GM18868 (cell line): ENCODE data around the gene BCKDHB.
A peak's percentile ranks its signal among the peaks of the same experiment; 100 is the strongest.

Experiments
- ATAC-seq: cut with Tn5 transposase; IDR thresholded peaks from one replicate; pipeline ENCODE4 v1.9.1; 2021; ENCODE audit warnings: mild to moderate bottlenecking, moderate library complexity; ENCODE audit not compliant: unreplicated experiment

The BCKDHB gene

DNA sequence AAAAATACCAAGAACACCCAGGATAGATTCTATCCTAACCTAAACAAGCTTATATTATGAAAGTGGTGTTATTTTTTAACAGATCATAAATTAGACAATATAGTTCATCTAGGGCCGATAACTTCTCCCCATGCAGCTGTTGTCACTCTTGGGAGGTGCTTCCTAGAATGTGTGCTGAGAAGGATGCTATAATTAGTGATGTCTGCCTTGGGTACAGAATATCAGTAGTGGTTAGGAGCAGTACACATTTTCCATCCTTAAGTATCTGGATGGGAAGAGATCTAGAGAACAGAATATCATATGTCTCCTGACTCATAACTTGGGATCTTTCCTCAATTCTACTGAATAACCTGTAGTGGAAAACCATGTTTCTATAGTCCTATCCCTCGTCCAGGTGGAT is 214.5 kb downstream of the BCKDHB start:
- no peak for ATAC-seq

DNA sequence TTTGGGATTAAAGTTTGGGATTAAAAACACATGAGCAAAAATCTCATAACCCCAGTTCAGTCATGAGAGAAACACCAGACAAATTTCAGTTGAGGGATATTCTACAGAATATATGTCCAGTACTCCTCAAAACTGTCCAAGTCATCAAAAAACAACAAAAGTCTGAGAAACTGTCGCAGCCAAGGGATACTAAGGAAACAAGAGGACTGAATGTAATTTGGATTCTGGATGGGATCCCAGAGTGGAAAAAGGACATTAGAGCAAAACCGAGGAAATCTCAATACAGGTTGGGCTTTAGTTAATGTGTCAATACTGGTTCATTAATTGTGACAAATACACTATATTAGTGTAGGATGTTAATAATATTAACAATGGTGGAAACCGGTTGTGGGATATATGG is 219.3 kb downstream of the BCKDHB start:
- ATAC-seq: no peak

DNA sequence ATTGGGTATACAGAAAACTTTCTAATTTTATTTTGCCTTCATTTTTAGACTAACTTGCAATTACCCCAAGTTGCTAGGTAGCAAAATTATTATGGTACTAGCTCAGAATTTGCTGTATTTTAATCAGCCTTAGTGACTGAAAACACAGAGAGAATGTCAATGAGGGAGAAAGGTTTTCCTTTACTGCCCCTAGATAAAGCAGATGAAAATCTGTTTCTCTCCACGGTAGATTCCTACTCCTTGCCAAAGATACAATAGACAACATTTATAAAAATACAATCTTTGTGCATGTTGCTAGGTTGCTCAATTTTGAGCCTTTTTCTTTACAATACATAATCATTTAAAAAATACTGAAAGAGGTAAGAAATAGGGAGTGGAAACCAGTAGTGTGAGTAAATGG is 222.2 kb downstream of the BCKDHB start:
- no peak for ATAC-seq

DNA sequence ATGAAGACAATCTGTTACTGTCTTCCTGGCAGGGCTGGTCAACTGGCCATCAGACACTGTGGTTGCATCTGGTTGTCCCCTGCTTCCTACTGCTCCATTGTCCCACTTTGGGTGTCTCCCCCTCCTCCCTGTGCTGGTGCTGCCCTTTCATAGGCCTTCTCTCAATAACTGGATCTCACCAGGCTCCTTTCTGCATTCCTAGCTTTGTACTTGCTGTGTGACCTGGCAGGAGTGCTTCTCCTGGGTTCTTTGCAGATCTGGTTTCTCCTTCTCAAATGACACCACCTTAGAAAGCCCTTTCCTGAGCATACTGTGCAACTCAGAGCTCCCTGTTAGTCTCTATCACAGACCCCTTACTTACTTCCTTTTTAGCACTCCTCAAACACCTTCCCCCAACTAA is 223.0 kb downstream of the BCKDHB start:
- no peak for ATAC-seq

DNA sequence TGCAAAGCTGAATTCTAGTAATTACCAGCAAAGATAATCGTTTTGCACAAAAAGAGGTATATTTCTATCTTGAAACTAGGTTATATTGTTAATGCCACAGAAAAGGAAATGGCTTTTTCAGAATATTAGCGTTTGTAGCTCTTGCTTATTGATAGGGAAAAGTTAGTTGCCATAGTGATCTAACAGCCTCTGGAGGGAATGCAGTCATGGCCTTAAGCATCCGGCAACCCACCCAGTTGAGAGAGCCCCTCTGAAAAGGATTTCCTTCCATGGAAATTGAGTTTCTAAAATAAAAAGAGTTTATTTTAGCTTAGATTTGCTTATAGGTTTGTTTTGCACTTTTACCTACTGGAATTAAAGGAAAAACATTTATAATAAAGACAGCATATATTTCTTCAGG is 224.5 kb downstream of the BCKDHB start:
- no peak for ATAC-seq

DNA sequence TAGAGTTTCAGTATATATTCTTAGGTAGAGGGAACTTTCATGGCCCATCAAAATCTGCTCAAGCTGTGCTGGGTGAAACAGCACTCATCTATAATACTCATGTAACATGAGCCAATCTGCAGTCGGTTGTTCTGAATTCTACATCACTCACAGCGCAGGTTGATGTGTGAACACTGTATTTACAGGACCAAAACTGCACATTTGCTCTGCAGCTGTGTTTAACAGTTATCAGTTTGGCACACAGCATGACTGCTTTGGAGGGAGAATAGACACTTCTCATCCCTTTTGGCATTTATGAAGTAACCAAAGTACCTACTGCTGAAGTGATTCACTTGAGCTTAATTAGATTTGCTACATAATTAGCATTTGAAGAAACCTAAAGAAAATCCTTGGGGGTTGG is 225.1 kb downstream of the BCKDHB start:
- no peak for ATAC-seq

DNA sequence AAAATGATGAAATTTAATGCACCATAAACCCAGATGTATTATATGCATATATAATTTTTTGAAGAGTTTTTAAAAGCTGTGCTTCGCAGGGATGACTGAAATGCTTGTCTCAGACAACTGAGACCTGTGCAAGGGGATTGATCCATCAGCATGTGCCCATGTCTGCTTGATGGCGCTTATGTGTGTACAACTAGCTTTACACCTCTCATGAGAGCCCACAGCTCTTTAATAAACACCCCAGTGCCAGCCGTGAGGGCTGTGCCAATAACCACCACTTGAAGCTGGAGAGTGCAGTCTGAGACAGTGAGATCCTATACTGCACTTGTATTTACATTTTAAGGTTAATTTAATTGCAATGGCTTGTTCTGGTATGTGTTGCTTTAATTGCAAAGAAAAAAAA is 225.5 kb downstream of the BCKDHB start:
- ATAC-seq: no peak

DNA sequence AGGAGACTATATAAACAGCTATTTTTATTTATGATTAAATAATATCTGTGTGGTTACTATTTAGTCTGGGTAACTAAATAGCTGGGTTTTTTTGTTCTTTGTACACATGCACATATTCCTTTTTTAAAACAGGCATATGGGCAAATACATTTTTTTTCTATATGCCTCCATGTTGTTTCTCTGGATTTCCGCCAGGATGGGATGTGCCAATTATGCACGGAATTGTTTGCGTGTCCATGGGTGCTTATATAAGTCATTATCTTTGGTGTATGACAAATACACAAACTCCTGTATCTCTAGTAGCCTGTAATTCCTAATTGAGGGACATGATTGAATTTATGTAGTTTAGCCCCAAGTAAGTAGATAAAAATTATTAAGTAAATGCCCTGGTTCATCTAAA is 226.9 kb downstream of the BCKDHB start:
- no peak for ATAC-seq

DNA sequence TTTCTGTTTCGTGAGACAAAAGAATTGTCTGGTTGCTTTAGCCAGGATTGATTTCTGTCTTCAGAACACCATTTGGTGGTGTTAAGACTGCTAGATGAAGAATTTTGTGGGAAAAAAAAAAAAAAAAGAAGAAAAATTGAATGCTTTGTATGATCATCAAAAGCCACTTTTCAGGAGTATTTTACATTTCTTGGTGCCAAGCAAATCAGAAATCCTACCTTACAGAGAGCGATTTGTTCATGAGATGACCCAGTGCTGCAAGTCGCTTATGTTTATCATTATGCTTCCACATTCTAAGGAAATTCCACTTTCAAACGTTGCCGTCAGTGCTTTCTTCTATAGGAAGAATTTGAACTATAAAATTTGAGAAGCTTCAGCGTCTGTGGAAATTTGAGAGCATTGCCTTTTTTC is 228.7 kb downstream of the BCKDHB start:
- ATAC-seq: no peak

DNA sequence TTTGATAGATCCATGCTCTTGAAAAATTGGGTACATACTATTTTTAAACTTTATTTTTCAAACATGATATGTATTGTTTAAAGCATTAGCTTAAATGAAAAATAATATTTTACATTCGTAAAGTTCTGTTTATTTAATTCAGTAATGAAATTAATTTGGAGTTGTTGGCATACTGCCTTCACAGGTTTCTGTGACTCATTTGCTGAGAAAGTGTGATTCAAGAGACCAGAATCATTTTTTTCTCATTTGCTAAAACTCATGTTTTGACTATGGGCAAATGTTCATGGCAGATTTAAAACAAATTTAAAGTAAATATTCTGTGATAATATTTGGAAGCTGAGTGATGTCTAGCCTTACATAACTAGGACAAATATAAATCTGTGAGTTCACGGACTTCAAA is 230.4 kb downstream of the BCKDHB start:
- no peak for ATAC-seq

DNA sequence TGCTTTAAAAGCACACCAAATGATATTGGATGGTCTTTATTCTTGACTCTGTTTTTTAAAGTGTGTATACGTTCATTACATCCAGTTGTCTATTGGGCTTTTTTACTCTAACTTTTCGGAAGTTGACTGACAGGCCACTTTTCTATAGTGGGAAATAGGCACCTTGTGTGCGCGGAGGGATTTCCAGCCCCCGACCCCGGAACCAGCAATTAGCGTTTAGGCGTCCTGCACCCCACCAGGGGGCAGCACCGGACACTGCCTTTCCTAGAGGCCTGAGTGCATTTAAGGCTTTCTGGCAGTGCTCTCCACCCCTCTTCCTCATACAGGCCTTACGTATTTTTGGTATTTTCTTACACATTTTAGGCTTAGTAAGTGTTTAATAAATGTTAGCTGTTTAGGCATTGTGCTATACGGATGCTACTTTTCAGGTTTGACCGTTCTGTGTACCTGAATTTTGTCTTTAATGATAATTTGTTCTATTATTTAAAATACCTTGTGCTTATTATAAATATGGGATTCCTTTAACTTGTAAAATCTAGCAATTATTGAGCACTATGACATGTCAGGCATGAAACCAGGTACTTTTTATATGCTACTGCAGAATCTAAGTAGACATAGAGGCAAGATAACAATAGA is 231.8 kb downstream of the BCKDHB start:
- ATAC-seq: peak; percentile 99

DNA sequence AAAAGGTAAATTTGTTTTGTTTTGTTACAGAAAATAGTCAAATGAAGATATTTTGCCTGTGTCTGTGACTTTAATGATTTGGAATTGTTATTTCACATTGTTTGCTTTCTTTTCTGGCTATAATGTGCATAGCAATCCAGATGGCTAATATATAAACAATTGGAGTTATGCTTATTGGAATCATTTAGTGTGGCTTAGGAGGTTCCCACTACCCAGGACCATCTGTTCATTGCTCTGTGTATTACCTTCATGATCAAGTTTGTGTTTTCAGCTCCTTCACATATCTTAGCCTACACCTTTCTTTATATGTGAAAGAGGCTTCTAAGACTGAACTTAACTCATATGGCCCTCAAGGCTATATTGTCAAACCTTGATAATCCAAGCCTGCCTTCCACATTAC is 232.9 kb downstream of the BCKDHB start:
- ATAC-seq: no peak

DNA sequence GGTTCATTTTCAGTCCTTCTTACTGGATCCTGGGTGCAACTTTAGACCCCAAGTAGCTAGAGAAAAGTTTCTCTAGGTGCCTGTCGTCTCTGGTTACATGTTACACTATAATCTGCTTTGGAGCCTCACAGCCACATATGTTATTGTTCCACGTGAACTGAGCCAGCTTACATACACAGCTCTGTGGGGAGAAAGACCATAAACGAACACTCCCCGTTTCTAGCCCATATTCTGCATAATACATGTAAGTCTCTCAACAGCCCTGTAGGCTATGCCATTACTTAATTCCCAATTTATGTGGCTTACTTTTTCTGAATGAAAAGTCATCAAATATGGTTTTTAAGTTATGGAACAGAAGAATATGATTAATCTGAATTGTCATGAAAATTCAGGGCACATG is 233.8 kb downstream of the BCKDHB start:
- no peak for ATAC-seq

DNA sequence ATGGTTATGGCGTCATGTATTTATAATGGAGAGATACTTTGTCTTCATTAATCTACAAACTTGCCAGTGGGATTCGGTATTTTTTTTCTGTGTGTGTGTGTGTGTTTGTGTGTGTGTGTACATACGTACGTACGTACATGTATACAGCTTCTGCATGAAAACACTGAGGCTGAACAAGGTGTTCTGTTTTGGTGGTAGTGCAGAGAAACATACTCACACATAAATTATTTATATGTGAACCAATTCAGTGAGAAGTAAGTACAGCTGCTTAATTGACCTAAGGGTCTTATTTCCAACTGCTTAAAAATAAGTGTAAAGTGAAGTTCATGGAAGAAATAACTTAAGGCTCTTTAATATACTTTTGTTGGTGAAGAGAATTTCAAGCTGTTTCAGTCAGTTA is 234.2 kb downstream of the BCKDHB start:
- ATAC-seq: no peak

DNA sequence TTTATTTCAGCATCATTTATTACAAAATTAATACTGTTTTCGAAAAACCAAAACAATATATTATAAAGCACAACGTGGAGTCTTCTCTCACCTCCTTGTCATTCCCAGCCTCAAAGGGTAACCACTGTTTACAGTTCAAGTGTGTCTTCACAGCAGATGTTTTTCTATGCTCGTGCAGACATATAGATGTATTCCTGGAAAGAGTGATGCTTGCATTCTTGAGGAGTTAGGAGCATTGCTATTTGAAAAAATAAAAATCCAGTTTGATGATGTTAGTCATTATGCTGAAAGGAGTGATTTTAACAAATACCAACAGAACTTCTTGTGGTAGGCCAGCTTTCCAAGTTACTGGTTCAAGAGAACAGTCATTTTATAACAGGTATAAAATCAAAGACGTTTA is 234.9 kb downstream of the BCKDHB start:
- no peak for ATAC-seq

DNA sequence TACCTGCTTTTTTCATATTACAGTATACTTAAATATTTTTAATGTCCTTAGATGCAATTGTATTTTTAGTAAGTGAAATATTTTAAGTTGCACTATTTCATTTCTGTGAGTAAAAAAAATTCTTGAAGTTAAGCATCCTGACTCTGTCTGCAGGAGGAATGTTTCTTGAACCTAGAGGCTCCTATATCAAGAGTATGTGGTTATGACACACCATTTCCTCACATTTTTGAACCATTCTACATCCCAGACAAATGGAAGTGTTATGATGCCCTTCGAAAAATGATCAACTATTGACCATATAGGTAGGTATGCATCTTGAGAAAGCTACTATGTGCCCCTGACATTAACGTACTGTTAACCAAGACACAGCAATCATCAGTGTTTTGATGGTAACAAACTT is 237.0 kb downstream of the BCKDHB start:
- ATAC-seq: no peak

DNA sequence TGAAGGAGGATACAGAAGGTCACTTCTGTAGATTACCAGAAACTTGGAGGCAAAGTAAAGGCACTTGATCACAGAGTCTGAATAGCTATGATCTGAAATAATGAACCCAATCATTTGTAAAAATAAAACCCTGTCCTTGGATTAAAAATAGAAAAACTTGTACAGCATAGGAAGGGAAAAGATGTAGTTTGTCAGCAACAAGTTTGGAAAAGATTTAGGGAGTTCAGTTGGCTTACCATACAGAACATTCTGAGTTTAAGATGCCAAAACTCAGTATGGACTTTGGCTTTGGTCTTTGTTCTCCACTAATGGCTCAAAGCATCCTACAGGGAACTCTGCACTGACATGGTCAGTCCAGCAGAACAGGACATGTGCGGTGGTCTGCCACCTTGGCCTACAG is 240.6 kb downstream of the BCKDHB start:
- ATAC-seq: no peak

DNA sequence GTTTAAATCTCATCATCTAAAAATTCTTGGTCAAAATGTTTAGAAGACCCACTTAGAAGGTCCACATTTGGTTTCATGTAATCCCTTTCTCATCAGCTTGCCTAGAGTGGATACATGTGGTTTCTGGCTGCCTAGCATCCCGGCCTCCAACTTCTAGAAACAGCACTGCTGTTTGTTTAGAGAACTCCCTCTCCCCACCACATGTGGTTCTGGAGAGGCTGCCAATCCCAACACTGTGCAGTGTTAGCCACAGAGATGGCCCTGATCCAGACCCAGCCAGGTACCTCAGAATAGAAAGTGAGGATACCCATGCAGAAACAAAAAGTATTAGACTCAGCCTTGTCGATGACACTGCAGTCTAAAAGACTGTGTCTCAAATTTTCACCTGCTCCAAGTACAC is 241.8 kb downstream of the BCKDHB start:
- ATAC-seq: no peak

DNA sequence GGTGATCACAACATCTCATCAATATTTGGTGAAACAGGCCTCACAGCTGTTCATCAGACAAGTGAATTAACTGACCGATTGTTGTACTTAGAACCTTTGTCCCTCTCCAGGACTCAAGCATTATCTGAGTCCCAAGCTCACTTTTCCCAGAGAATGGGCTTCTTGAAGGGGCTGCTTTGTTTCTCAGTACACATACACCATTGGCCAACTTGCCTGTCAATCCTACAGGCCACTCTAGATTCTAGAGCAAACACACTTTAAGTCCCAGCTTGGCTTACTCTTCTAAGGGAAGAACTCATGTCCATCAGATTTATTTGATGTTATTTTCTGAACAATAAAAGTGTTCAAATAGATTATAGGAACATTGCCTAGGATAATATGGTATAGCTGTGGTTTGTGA is 249.5 kb downstream of the BCKDHB start:
- ATAC-seq: no peak

DNA sequence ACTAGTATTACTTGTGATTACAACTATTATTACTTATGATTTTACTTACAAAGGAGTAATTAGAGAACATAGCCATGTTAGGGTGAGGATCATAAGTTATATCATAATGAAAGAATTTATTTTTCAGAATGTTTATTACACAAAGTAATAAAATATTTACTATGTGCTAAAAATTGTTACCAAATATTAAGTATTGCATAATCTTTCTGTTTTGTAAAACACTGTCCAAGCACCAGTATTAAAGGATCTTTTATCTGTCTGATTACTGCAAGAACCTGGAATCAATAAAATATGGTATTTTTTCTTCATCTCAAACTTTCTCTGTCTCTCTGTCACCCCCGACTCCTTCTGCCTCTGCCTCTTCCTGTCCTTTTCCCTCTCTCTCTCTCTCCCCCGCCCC is 250.1 kb downstream of the BCKDHB start:
- ATAC-seq: no peak

DNA sequence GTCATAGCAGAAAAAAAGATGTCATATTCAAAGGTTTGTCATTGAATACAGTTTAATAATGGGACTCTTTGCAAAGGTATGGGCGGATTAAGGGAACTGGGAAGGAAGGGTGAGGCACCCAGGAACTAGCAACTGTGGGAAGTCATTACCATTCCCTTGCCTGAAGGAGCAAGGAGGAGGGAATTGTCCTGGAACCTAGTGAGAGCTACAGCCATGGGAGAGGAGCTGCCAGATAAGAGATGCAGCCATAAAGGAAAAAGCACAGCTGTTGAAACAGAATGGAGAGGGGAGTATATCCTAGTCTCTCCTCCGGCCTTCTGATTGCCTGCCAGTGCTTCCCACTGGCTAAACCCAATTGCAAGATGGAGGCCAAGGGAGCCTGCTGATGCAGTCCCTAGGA is 250.6 kb downstream of the BCKDHB start:
- no peak for ATAC-seq

DNA sequence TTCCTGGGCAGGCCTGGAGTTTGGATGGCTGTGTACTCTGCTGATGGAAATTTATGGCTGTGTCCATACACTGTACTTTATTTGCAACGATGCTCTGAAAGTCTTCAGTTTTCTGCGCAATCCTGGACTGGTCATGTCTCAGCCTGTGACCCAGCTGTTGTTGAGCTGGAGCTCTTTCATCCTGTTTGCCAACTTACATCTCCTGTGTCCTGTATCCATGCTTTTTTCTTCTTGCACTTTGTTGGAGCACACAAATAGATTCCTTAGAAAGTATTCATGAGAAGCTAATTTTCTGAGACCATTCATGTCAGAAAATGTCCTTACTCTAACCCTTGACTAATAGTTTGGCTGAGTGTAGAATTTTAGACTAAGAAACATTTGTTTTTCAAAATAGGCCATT is 251.2 kb downstream of the BCKDHB start:
- no peak for ATAC-seq

DNA sequence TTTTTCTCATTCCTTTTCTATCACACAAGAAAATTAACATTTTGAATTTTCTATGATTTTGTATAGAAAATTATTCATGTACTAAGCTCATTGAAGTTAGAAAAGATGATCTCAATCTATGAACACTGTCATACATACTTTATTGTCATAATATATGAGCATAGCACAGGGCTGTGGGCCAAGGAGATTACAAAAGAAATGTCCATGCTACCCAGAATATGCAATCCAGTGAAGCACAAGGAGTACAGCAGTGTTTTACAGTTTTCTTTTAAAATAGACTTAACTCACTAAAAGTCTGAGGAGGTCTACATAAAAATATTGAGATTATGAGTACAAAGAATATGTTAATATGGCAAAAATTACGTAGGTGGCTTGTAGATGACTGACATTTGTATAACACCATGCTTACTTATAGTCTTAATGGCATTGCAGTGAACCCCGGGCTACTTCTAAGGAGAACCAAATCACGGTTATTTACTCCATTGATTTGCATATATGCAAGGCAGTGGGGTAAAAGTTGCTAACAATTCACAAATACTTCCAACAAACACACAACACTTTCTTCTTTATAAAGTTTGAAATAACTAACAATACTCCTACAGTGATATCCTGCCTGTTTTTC is 257.1 kb downstream of the BCKDHB start:
- no peak for ATAC-seq
